IPS-15b (cell line): ENCODE measurements around the gene TEC.
"Not testable (repeated sequence)": the region's sequence is repeated elsewhere in the genome, so short reads cannot be mapped to it uniquely, and the experiment has no call there.

Source experiments
- H3K27me3 ChIP-seq: one replicate; pipeline ENCODE4 v1.6.1; 2013; ENCODE audit warnings: low read length; ENCODE audit not compliant: control insufficient read depth, insufficient read depth
- H3K36me3 ChIP-seq: one replicate; pipeline ENCODE4 v1.6.1; 2013; ENCODE audit warnings: low read length; ENCODE audit not compliant: control insufficient read depth, insufficient read depth
- H3K4me1 ChIP-seq: one replicate; pipeline ENCODE4 v1.6.1; 2013; ENCODE audit warnings: mild to moderate bottlenecking, low read length; ENCODE audit not compliant: control insufficient read depth, insufficient read depth
- H3K4me3 ChIP-seq: one replicate; pipeline ENCODE4 v1.5.1; 2013; ENCODE audit warnings: low read depth, low read length
- H3K9ac ChIP-seq: one replicate; pipeline ENCODE4 v1.6.1; 2013; ENCODE audit warnings: low read depth, mild to moderate bottlenecking, low read length
- H3K9me3 ChIP-seq: one replicate; pipeline ENCODE4 v1.6.1; 2013; ENCODE audit warnings: mild to moderate bottlenecking, low read length; ENCODE audit not compliant: control insufficient read depth, insufficient read depth

TEC gene

DNA sequence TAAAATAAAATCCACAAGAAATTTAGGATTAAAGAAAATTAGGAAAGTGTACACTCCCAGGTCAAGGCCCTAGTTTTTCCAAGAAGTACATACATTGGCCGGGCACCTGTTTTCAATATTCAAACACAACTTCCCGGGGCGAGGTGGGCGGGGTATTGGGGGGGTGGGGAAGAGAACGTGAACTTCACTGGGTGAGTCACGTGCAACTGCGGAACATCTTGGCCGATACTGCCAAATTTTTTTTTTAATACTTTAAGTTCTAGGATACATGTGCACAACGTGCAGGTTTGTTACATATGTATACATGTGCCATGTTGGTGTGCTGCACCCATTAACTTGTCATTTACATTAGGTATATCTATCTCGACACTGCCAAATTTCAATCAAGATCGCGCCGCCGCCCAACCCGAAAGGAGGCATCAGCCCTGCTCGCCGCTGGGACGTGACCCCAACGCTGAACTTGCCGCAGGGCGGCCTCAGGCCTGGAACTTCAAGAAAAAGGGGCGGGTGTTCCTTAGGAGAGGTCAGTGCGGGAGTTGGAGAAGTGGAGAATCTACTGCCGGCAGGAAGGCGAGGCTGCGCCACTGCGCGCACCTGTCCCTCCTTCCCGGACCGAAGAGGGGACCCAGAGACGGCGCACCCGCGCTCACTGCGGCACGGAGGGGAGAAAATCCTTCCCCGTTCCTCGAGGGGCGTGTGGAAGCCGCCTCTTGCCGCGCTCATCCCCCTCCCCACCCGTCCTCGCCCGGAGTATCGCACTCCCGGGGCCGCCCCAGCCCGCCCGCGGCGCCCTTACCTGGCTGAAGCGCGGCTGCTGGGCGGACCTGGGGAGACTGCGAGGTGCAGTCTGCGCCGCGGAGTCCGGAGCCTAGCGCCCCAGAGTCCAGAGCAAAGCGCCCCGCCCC lies at the start of gene TEC:
Gene TEC (minus strand): TSS at position 883 of the 905 bp plus-strand sequence. CDS start 41,224 bp downstream, outside the sequence.
- H3K9ac ChIP-seq: peak within 1 kb of the TSS; percentile 80

DNA sequence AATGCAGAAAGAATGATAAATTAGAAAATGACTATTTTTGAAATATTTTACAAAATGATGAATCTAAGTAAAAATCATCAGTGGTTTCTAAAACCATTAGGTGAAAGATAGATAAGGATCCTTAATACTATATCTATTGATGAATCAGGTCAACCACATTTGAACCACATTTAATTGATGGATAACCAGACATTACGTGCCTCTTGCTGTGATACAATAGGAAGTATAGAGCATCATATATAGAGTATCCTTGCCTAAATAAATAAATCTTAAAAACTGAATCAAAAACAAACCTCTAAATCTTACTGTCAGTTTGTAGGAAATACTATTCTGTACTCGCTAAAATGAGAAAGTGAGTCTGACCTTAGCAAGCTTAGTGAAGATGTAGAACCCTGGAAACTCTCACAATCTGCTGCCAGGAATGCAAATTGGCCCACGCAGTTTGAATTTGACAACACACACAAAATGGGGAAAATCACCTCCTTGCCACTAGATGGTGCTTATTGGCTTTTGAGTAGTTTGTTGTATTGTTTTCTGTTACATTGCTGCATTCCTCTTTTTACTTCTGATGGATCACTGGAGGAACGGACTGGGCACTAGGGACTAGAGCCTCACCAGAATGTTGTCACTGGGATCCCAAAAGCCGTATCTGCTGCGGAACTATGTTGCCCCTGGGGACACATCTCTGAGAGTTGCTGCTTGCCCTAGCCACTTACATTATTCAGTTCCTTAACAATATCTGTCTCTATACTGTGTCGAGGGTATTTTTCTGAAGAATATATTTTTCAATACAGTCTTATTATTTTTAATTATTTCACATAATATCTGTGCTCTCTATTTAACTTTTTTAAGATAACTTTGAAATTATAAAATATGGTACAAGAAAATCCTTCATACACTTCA lies 46.3 kb upstream of the TEC start:
- Histone ChIP-seq H3K9ac (no peak overlapping the region), H3K36me3 (no peaks in the 10 kb centered on the region), H3K9me3 (no peaks in the 10 kb centered on the region), H3K4me1 (no peaks in the 10 kb centered on the region), H3K4me3 (no peak overlapping the region), H3K27me3 (no peaks in the 10 kb centered on the region)

More for the DNA sequence above, at the start of gene TEC:
- peak within 1 kb of the TSS; percentile 84 for H3K4me3 ChIP-seq
- peaks cover 3% of the 10 kb centered on the region for H3K4me1 ChIP-seq
- no peaks in the 10 kb centered on the region for H3K9me3 ChIP-seq
- no peaks in the 10 kb centered on the region for H3K36me3 ChIP-seq
- H3K27me3 ChIP-seq: no peaks in the 10 kb centered on the region

DNA sequence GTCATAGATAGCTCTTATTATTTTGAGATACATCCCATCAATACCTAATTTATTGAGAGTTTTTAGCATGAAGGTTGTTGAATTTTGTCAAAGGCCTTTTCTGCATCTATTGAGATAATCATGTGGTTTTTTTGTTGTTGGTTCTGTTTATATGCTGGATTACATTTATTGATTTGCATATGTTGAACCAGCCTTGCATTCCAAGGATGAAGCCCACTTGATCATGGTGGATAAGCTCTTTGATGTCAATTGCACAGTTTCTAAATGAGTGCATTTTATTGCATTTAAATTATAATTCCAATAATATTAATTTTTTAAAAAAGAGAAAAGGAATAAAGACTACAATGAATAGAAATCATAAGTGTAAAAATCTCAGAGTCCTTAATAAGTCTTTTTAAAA lies 45.1 kb upstream of the TEC start:
- H3K9me3 ChIP-seq, H3K4me1 ChIP-seq, H3K9ac ChIP-seq, H3K27me3 ChIP-seq, H3K4me3 ChIP-seq, H3K36me3 ChIP-seq: not testable (repeated sequence)

DNA sequence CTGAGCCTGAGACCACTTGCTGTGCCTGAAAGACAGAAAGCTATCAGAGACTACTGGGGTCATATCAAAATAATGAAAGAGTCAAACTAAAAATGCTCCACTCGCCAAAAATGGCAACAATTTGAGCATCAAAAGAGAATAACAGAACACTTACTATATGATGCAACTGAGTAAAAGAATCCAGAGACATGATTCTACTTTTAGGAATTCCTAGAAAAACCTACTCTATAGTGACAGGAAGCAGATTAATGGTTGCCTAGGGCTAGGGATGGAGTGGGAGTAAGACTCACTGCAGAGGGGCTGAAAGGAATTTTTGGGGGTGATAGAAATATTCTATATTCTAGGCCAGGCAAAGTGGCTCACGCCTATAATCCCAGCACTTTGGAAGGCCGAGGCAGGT lies 42.3 kb upstream of the TEC start:
- H3K27me3 ChIP-seq: no peaks in the 10 kb centered on the region

DNA sequence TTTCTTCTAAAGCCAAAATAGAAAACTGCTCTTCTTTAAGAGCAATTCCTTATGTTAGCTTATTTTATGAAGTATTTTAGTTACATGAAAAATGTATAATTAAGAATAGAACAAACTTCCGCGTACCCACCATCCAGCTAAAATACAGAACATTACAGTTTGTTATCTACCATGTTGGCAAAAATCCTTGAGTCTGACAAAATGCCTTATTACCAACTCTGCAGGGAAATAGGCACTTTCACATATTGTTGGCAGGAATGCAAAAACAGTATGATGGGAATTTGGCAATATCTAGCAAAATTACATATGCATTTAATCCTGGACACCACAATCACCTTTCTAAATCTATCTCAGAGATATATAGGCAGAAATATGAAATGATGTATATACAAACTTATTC lies 39.3 kb upstream of the TEC start:
- Histone ChIP-seq H3K4me3 (no peak overlapping the region), H3K36me3 (no peaks in the 10 kb centered on the region), H3K4me1 (no peaks in the 10 kb centered on the region), H3K9me3 (no peaks in the 10 kb centered on the region), H3K27me3 (no peaks in the 10 kb centered on the region), H3K9ac (no peak overlapping the region)

More for the DNA sequence above, 42.3 kb upstream of the TEC start:
- Histone ChIP-seq H3K9ac (no peak overlapping the region), H3K36me3 (no peaks in the 10 kb centered on the region), H3K9me3 (no peaks in the 10 kb centered on the region), H3K4me3 (no peak overlapping the region), H3K4me1 (no peaks in the 10 kb centered on the region)

DNA sequence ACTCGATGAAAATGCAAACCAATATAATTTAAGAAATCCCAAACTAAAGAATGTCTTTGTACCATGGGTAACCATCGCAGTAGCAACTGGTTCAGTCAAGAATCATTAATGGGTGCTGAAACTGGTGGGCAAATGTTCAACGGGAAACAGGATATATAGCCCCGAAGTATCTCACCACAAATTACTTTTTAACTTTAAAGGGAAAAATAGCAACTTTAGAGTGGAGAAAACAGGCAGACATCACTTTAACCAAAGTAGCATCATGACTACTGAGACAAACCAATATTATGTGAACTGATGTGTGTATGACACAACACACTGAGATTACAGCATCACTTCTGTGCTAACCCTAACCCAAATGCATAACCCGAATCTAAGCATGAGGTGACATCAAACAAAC lies 37.9 kb upstream of the TEC start:
- H3K4me3 ChIP-seq: no peak overlapping the region
- no peaks in the 10 kb centered on the region for H3K36me3 ChIP-seq
- no peaks in the 10 kb centered on the region for H3K4me1 ChIP-seq
- no peaks in the 10 kb centered on the region for H3K27me3 ChIP-seq
- H3K9ac ChIP-seq: no peak overlapping the region
- H3K9me3 ChIP-seq: no peaks in the 10 kb centered on the region

DNA sequence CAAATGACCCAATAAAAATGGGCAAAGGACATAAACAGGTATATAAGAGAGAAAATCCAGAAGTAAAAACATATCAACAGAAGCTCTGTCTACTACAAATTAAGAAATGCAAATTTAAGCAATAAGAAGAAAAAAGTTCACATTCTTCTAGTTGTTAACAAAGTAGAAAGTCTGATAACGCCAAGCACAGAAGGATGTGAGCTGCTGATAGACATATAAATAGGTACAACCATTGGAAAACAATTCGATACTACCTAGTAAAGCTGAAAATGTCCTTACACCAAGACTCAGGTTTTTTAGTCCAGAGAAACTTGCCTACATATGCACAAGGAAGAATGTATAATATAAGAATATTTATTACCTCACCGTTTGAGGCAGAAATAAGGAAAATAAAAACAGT lies 35.9 kb upstream of the TEC start:
- no peaks in the 10 kb centered on the region for H3K9me3 ChIP-seq
- no peak overlapping the region for H3K4me3 ChIP-seq
- no peaks in the 10 kb centered on the region for H3K27me3 ChIP-seq
- no peak overlapping the region for H3K9ac ChIP-seq
- no peaks in the 10 kb centered on the region for H3K36me3 ChIP-seq
- no peaks in the 10 kb centered on the region for H3K4me1 ChIP-seq

DNA sequence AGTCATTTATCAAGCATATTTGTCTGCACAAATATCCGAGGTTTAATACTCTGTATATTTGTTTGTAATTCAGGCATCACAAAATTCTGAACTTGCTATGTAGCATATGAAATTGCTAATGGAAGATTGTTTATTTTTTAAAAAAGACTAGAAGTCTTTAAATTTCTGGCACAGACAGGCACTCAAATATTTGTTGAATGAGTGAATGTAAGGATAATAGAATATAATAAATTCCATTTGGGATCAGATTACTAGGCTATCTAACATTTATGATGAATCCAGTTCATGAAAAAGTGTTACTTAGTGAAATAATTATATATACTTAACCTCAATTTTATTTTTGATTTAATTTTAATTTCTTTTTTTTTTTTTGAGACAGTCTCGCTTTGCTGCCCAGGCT lies 30.4 kb upstream of the TEC start:
- Histone ChIP-seq H3K4me3 (no peak overlapping the region), H3K9ac (no peak overlapping the region), H3K36me3 (no peaks in the 10 kb centered on the region), H3K27me3 (no peaks in the 10 kb centered on the region), H3K4me1 (no peaks in the 10 kb centered on the region), H3K9me3 (no peaks in the 10 kb centered on the region)

DNA sequence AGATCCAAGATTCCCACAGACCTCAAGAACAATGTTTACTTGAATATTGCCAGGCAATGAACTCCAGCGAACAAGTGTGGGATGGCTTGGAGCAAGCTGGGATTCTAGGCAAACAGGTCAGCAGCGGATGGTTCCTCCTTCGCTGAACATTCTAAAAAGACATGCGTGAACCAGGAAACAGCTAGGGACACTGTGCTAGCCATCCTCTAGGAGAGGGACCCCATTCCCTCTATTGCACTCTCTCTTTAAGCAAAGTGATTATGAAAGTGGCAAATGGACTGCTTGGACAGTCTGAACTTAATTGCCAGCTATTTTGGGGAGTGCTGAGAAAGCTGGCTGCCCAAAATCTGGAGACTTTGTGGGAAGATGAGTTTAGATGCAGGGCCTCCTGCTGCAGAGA lies 29.9 kb upstream of the TEC start:
- Histone ChIP-seq H3K9me3 (no peaks in the 10 kb centered on the region), H3K36me3 (no peaks in the 10 kb centered on the region), H3K27me3 (no peaks in the 10 kb centered on the region), H3K4me1 (no peaks in the 10 kb centered on the region), H3K4me3 (no peak overlapping the region), H3K9ac (no peak overlapping the region)

DNA sequence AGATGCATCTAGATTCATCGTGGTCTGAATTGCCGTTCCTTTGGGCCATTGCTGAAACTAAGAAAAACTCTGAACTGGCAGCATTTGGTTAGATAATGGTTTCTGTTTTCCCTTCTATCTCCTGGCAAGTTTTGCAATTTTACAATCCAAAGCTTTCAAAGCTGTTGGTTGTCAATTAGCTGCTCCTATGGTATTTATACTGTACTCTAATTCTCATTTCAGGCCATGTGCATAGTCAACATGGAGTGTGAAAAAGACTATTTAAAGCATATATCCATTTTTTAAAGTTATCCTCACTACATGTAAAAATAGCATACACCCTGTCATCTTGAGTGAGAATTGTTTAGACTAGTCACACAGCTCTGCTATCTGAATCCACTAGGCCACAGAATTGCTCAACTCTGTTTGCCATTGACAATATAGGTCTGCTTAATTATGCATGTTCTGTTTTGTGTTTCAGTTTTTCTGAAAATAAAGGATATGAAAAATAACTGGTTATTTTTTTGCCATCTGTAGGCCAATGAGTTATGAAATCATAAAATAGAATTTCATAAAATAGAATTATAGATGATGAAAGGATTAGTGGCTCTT lies 27.7 kb upstream of the TEC start:
- H3K4me1 ChIP-seq: no peaks in the 10 kb centered on the region
- H3K9me3 ChIP-seq: no peaks in the 10 kb centered on the region
- H3K9ac ChIP-seq: no peak overlapping the region
- H3K36me3 ChIP-seq: no peaks in the 10 kb centered on the region
- H3K27me3 ChIP-seq: no peaks in the 10 kb centered on the region
- no peak overlapping the region for H3K4me3 ChIP-seq

DNA sequence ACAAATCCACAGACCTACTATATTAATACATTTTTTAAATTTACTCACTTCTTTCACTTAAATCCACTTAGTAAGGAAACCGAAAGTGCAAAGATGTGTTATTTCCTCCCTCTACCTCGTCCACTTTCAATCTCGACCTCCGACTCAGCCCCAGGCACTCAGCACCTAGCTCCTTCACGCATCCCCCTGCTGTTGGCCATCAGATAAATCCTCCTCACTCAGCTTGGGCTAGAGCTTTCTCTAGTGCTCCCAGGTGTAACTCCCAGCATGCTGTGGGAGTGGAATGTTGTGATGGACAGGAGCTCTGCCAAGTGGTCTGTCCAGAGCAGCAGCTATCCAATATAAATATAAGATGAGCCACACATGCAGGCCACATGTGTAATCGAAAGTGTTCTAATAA lies 26.7 kb upstream of the TEC start:
- Histone ChIP-seq H3K4me3 (no peak overlapping the region), H3K4me1 (no peaks in the 10 kb centered on the region), H3K9me3 (no peaks in the 10 kb centered on the region), H3K27me3 (no peaks in the 10 kb centered on the region), H3K9ac (no peak overlapping the region), H3K36me3 (no peaks in the 10 kb centered on the region)
